Fibroblast of pulmonary artery (primary cell): ENCODE results near the gene SLC17A3.

ENCODE experiments used
- DNase-seq: peaks from one replicate; pipeline ENCODE4 v3.0.0-alpha.2; 2010; ENCODE audit warnings: low read depth
- H3K4me3 ChIP-seq: replicated peaks from 2 replicates; pipeline ENCODE4 v1.5.1; 2011; ENCODE audit warnings: low read depth, mild to moderate bottlenecking, control low read depth, low read length, moderate library complexity
- CTCF ChIP-seq: IDR thresholded peaks from 2 replicates; pipeline ENCODE4 v1.5.1; 2011; ENCODE audit warnings: mild to moderate bottlenecking, control low read depth, low read length, inconsistent platforms; ENCODE audit errors: missing control alignments

The SLC17A3 gene

GRCh38 chr6:25899580-25900408, 25.8 kb upstream of the SLC17A3 start:
- no peak for DNase-seq
- H3K4me3 ChIP-seq = no peak overlapping the region
- no peak for TF ChIP-seq CTCF

DNA sequence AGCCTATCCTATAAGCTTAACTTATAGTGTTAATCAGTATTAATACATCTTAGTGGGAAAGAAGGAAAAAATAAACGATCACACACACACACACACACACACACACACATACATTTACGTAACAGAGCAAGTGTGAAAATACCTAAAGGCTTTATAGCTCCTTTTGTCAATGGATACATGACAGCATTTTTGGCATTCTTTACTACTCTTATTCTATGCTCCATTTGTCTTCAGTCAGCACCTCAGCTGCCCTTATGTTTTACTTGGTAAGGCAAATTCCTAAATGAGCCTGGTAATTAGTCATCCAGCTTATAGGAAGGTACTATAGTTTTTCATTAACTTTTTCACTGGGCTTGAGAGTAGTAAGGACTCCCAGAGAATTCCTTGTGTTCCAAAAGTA, 25.1 kb upstream of the SLC17A3 start:
- no peak overlapping the region for H3K4me3 ChIP-seq
- DNase-seq = no peak
- TF ChIP-seq CTCF = no peak

- no peak for TF ChIP-seq CTCF
- H3K4me3 ChIP-seq = no peak overlapping the region
- no peak for DNase-seq
Observed at GRCh38 chr6:25898289-25898977, 24.4 kb upstream of the SLC17A3 start.

GRCh38 chr6:25896252-25896651, 22.2 kb upstream of the SLC17A3 start:
- no peak for TF ChIP-seq CTCF
- no peak overlapping the region for H3K4me3 ChIP-seq
- no peak for DNase-seq

DNA sequence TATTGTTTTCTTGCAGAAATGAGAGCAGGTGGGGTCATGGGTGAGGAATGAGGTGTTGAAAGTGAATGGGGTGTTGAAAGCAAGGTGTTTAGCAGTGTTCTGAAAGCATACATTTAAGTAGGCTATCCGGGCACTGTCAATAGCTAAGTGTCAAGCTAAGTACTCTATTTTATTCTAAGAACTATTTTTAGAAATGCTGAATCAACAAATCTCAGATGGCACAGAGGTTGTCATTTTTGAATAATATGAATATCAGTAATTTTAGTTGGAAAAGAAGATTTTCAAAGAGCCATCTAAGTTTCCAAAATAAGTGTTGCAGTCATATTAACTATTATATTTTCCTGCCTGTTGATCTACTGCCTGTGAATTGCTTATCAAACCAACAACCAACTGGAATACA, 21.7 kb upstream of the SLC17A3 start:
- no peak for TF ChIP-seq CTCF
- H3K4me3 ChIP-seq = no peak overlapping the region
- DNase-seq = no peak

DNA sequence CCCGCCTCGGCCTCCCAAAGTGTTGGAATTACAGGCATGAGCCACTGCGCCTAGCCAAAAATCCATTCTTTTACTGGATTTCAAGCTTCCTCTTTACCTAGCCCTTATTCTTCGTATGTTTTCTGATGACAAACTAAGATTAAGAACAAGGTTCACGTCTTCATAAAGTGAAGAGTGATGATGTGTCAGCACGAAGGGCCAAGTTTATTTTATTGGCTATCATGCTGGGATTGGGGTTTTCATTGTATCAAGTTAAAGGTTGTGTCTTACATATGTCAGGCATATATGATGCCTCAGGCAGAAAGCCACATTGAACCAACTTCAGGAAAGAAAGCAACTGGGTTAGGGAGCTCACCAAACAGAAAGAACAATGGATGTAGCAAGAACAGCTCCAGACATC, 19.7 kb upstream of the SLC17A3 start:
- no peak for DNase-seq
- H3K4me3 ChIP-seq = no peak overlapping the region
- no peak for TF ChIP-seq CTCF
